Coronary artery (tissue), 2 donors: ENCODE results near the gene TRPV3.

Experiments
- DNase-seq: peaks from one replicate; pipeline ENCODE4 v3.0.0-alpha.2; 2017; ENCODE audit warnings: low spot score
- H3K27ac ChIP-seq, 2 donors: fragments of 200-600 bp; sonication (generic); one replicate each; pipeline ENCODE4 v1.5.1; 2016 to 2019
- H3K4me3 ChIP-seq: fragments of 200-600 bp; sonication (generic); 2 replicates; pipeline ENCODE4 v1.5.1; 2016; ENCODE audit warnings: mild to moderate bottlenecking, moderate library complexity
- TF ChIP-seq, protein P1 (sequence below): fragments of 200-600 bp; sonication (generic); IDR thresholded peaks from one replicate; pipeline ENCODE4 v1.5.1; 2019; ENCODE audit warnings: antibody characterized with exemption

The TRPV3 gene

DNA sequence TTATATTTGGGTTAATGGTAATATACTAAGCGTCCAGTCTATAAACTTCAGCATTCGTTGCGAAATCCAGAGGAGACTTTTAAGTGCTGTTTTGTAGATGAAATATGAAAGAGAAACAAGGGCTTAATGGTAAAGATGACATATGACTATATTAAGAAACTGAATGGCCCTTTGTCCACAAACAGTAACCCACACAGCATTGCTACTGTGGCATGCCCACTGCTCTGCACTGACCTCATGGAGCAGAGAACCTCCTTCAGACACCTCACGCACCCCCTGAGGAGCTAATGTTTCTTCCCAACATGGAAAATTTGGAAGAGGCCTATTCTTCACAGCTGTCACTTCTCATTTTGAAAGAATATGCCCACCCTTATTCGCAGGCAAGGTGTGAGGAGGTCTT is 55.1 kb downstream of the TRPV3 start:
- H3K4me3 ChIP-seq = no peak overlapping the region
- H3K27ac ChIP-seq = no peak overlapping the region
- DNase-seq = no peak
- TF ChIP-seq, protein P1, sequence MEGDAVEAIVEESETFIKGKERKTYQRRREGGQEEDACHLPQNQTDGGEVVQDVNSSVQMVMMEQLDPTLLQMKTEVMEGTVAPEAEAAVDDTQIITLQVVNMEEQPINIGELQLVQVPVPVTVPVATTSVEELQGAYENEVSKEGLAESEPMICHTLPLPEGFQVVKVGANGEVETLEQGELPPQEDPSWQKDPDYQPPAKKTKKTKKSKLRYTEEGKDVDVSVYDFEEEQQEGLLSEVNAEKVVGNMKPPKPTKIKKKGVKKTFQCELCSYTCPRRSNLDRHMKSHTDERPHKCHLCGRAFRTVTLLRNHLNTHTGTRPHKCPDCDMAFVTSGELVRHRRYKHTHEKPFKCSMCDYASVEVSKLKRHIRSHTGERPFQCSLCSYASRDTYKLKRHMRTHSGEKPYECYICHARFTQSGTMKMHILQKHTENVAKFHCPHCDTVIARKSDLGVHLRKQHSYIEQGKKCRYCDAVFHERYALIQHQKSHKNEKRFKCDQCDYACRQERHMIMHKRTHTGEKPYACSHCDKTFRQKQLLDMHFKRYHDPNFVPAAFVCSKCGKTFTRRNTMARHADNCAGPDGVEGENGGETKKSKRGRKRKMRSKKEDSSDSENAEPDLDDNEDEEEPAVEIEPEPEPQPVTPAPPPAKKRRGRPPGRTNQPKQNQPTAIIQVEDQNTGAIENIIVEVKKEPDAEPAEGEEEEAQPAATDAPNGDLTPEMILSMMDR = no peak

DNA sequence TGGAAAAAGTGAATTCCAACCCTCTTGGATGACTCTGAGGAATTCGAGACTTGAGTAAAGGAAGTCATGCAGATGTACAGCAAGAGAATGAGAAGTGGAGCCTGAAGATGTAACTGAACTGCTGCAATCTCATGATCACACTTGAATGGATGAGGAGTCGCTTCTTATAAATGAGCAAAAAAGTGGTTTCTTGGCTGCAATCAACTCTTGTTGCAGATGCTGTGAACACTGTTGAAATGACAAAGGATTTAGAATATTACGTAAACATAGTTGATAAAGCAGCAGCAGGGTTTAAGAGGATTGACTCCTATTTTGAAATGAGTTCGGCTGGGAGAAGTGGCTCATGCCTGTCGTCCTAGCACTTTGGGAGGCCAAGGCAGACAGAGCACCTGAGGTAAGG is 56.3 kb downstream of the TRPV3 start:
- H3K4me3 ChIP-seq = no peak overlapping the region
- no peak overlapping the region for H3K27ac ChIP-seq
- TF ChIP-seq, protein P1 = no peak
- DNase-seq = no peak

DNA sequence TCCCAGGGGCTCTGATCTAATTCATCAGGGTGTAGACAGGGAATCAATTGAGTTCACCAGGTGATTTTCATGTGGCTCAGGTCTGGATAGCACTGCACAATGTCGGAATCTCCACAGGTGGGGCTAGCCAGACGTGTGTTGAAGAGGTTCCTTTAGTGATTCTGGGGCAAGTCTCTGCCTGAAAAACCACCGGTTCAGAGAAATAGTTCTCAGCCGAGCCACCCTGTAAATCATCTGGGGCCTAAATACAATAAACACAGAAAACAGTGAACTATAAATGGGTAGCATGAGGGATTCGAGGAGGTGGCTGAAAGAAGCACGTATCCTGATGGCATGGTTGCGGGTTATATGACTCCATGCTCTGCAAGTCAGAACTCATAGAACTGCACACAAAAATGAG is 60.5 kb downstream of the TRPV3 start:
- H3K4me3 ChIP-seq = no peak overlapping the region
- TF ChIP-seq, protein P1 = no peak
- no peak for DNase-seq
- H3K27ac ChIP-seq = no peak overlapping the region

DNA sequence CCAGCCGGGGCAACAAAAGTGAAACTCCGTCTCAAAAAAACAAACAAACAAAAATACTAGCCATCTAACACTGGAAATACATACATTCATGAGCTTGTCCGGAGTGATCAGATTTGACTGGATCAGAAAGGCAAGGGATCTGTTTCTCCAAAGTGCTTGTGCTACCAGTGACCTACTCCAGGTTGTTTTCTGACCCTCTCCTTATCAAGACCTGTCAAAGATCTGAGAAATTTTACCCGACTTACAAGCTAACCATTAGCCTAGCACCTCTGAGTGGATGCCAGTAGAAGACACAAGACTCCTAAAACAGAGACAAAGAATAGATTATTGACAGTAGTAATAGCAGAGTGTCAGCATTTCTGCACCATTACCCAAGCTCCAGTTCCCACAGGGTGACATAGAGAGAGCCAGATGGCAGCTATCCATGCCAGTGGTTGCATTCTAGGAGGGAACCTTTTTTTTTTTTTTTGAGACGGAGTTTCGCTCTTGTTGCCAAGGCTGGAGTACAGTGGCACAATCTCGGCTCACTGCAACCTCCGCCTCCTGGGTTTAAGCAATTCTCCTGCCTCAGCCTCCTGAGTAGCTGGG is 72.0 kb downstream of the TRPV3 start:
- no peak overlapping the region for H3K27ac ChIP-seq
- no peak overlapping the region for H3K4me3 ChIP-seq
- DNase-seq = no peak
- TF ChIP-seq, protein P1 = no peak

DNA sequence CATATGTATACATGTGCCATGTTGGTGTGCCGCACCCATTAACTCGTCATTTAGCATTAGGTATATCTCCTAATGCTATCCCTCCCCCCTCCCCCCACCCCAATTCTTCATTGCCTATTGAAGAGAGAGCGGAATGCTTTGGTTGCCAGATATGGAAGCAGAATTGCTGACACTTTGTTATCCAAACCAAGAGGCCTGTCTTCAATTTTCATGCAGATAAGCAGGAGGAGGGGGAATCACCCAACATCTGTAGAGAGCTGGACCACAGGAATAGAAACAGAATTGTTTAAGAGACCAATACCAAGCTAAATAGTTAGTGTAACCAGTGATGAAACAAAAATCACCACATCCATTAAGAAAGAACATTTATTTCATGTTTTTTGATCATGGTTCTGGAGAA is 74.8 kb downstream of the TRPV3 start:
- Histone ChIP-seq H3K27ac (no peak overlapping the region), H3K4me3 (no peak overlapping the region)
- TF ChIP-seq, protein P1 = no peak
- no peak for DNase-seq

DNA sequence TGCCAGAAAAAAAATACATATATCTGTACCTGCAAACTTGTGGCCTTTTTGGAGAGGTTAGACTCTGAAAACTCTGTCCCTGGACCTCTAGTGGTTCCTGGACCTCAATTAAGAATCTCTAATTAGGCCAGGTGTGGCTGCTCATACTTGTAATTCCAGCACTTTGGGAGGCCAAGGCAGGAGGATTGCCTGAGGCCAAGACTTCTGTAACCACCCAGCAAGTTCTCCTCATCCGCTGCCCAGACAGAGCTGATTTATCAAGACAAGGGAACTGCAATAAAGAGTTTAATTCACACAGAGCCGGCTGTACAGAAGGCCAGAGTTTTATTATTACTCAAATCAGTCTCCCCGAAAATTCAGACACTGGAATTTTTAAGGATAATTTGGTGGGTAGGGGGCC is 77.6 kb downstream of the TRPV3 start:
- Histone ChIP-seq H3K4me3 (no peak overlapping the region), H3K27ac (no peak overlapping the region)
- DNase-seq = no peak
- TF ChIP-seq, protein P1 = no peak

DNA sequence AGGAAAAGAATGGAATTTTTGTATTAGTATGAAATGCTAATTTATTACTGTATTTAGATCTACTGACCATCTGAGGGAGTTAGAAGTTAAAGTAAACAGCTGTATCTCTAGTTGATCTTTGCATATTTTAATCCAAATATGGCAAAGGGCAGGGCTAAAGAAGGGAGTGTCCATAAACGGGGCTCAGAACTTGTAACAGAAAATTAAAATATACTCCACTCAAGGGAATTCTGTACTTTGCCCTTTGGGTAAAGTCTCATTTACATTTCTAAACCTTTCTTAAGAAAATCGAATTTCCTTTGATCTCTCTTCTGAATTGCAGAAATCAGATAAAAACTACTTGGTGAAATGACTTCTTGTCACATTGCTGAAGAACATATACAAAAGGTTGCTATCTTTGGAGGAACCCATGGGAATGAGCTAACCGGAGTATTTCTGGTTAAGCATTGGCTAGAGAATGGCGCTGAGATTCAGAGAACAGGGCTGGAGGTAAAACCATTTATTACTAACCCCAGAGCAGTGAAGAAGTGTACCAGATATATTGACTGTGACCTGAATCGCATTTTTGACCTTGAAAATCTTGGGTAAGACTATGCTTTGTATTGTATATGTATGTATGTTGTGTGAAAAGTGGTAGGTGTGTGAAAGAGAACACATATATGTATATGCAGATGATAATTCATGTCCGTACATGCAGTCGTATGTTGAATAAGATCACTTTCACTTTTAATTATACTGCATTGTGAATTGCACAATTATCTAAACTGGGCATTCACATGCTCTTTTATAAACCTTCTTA is 81.6 kb downstream of the TRPV3 start, which contains the start of gene ASPA:
Gene ASPA, plus strand, starts transcription at position 186 of the 799 bp plus-strand sequence. Its CDS starts 163 bp downstream, at position 349.
- Histone ChIP-seq H3K27ac (peak within 1 kb of the TSS in 1 of 2 donors; percentile 59), H3K4me3 (peak within 1 kb of the TSS; percentile 62)
- TF ChIP-seq, protein P1 = no peak
- DNase-seq = no peak
